Tibial nerve (tissue), 4 donors: ENCODE results near the gene SLC24A3.

Source experiments
- CTCF ChIP-seq, 5 experiments: fragments of 200-600 bp in 3 of 5; fragments of 450-650 bp in 2 of 5; sonication (generic) in 3 of 5; IDR thresholded peaks; one replicate each; pipeline ENCODE4 v1.5.1; 2016 to 2019; ENCODE audit warnings: antibody characterized with exemption in 5 of 5, mild to moderate bottlenecking in 3 of 5, moderate library complexity in 2 of 5
- EP300 ChIP-seq, 2 donors: sonication (generic); formaldehyde crosslinking; IDR thresholded peaks; one replicate each; pipeline ENCODE4 v1.6.1; 2017; ENCODE audit warnings: antibody characterized with exemption in 2 of 2, mild to moderate bottlenecking in 1 of 2

GRCh38 chr20:19328676-19329075 lies 116.2 kb downstream of the SLC24A3 start:
- no peak for TF ChIP-seq CTCF (IDR thresholded peaks at IDR 0.05)
- TF ChIP-seq EP300 (IDR thresholded peaks at IDR 0.05), result no peak
